ENCODE data around the gene MAMDC2. TPM values are rescaled to one million over a fixed set of nuclear protein-coding genes. Genes with fewer than 3 reads are reported as not detected.
"Not testable (repeated sequence)": the region's sequence is repeated elsewhere in the genome, so short reads cannot be mapped to it uniquely, and the experiment has no call there.

MAMDC2 gene
- total and polyA plus RNA-seq, 12 donors = 0.83 to 15.7 (median 5.0) TPM

DNA sequence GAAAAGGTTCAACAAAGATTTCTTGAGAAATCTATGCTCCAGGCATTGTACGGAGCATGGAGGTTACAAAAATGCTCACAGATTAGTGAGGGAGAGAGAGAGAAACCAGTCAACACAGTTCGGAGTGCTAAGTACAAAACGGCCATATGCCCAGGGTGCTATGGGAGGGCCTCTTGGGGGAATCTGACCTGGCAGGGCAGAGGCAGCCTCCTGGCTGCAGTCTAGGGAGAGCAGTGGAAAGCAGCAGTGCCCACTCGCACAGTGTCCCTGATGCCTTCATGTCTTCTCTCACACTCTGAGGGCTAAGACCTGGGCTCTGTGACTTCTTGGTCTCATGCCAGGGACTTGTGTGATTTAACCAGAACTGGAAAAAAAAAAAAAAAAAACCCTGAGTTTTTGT, 185.4 kb downstream of the MAMDC2 start:
- no peak for DNase-seq
- TF ChIP-seq CTCF (IDR thresholded peaks at IDR 0.05) = no peak
- TF ChIP-seq POLR2A (IDR thresholded peaks at IDR 0.05) = no peak
- H3K9me3 ChIP-seq (replicated peaks in 1 of 3) = no peaks in the 10 kb centered on the region
- H3K27ac ChIP-seq = no peak overlapping the region
- 74 to 82% (median 80%) methylated on average over 4 of the region's 4 CpGs for WGBS, 4 donors
- no peaks in the 10 kb centered on the region for H3K36me3 ChIP-seq (replicated peaks in 1 of 2)
- H3K4me3 ChIP-seq = no peak overlapping the region
- intact Hi-C loops (cut with DNase I) = no loop called here
- H3K27me3 ChIP-seq = no peaks in the 10 kb centered on the region
- no peaks in the 10 kb centered on the region for H3K4me1 ChIP-seq (replicated peaks in 1 of 2)

DNA sequence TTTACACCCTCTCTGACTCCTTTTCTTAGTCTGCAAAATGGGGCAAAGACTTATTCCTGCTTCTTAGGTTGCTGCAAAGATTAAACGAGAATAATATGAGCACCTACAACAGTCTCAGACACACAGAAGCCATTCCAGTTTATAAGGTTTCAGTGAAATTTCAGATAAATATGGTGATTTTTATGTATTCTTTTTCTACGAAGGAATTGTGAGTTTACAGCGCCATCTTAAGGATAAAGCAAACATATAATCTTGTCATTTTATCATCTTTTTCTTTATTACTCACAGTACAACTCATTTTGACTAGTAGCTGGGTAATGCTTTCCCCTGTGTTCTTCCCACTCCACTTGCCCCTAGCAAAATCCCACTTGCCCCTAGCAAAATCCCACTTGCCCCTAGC, 185.9 kb downstream of the MAMDC2 start:
- 57 to 58% (median 57%) methylated on average over 3 of the region's 3 CpGs for WGBS, 4 donors
- DNase-seq = no peak
- no peak overlapping the region for H3K27ac ChIP-seq
- peak in 2 of 6 experiments; percentile 28 to 33 for TF ChIP-seq CTCF (IDR thresholded peaks at IDR 0.05)
- TF ChIP-seq POLR2A (IDR thresholded peaks at IDR 0.05) = no peak
- H3K27me3 ChIP-seq = no peaks in the 10 kb centered on the region
- intact Hi-C loops (cut with DNase I) = no loop called here
- H3K4me1 ChIP-seq (replicated peaks in 1 of 2) = no peaks in the 10 kb centered on the region
- no peaks in the 10 kb centered on the region for H3K36me3 ChIP-seq (replicated peaks in 1 of 2)
- no peak overlapping the region for H3K4me3 ChIP-seq
- no peaks in the 10 kb centered on the region for H3K9me3 ChIP-seq (replicated peaks in 1 of 3)

DNA sequence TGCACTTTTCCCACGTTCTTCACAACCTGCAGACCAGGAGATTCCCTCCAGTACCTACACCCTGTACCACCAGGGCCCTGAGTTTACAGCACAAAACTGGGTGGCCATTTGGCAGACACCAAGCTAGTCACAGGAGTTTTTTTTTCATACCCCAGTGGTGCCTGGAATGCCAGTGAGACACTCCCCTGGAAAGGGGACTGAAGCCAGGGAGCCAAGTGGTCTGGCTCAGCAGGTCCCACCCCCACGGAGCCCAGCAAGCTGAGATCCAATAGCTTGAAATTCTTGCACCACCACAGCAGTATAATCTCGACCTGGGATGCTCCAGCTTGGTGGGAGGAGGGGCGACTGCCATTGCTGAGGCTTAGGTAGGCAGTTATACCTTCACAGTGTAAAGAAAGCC, 188.8 kb downstream of the MAMDC2 start:
- Histone ChIP-seq H3K27ac (no peak overlapping the region), H3K9me3 (replicated peaks in 1 of 3) (no peaks in the 10 kb centered on the region), H3K4me3 (no peak overlapping the region), H3K4me1 (replicated peaks in 1 of 2) (no peaks in the 10 kb centered on the region), H3K27me3 (no peaks in the 10 kb centered on the region), H3K36me3 (replicated peaks in 1 of 2) (no peaks in the 10 kb centered on the region)
- 46 to 69% (median 49%) methylated on average over 3 to 4 of the region's 4 CpGs for WGBS, 4 donors
- no peak for TF ChIP-seq POLR2A (IDR thresholded peaks at IDR 0.05)
- no peak for TF ChIP-seq CTCF (IDR thresholded peaks at IDR 0.05)
- intact Hi-C loops (cut with DNase I) = no loop called here
- DNase-seq = no peak

- WGBS, 4 donors = 90 to 93% (median 91%) methylated on average over 8 to 9 of the region's 9 CpGs
- H3K9me3 ChIP-seq (replicated peaks in 1 of 3); H3K4me3 ChIP-seq; H3K27me3 ChIP-seq; H3K27ac ChIP-seq; DNase-seq; intact Hi-C loops (cut with DNase I); H3K36me3 ChIP-seq (replicated peaks in 1 of 2); H3K4me1 ChIP-seq (replicated peaks in 1 of 2): not testable (repeated sequence)
These were observed 190.6 kb downstream of the MAMDC2 start for GRCh38 chr9:70234208-70234607.

DNA sequence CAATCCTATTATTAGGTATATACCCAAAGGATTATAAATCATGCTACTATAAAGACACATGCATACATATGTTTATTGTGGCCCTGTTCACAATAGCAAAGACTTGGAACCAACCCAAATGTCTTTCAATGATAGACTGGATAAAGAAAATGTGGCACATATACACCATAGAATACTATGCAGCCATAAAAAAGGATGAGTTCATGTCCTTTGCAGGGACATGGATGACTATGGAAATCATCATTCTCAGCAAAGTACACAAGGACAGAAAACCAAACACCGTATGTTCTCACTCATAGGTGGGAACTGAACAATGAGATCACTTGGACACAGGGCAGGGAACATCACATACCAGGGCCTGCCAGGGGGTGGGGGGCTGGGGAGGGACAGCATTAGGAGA, 202.3 kb downstream of the MAMDC2 start:
- H3K4me3 ChIP-seq; H3K4me1 ChIP-seq (replicated peaks in 1 of 2); intact Hi-C loops (cut with DNase I); H3K27me3 ChIP-seq; H3K27ac ChIP-seq; H3K36me3 ChIP-seq (replicated peaks in 1 of 2); DNase-seq; H3K9me3 ChIP-seq (replicated peaks in 1 of 3): not testable (repeated sequence)
- 91 to 100% (median 95%) methylated on average over 1 of the region's 1 CpG for WGBS, 4 donors

All from adrenal gland (tissue), 12 donors.